Caco-2 (cell line): ENCODE results near the gene PHF21B. TPM values are rescaled to one million over a fixed set of nuclear protein-coding genes. Genes with fewer than 3 reads are reported as not detected.

Experiments used
- BruUV-seq: library from RNA; stranded (reverse); fragments of 400-500 nt; replicated peaks from 2 replicates; lab custom pipeline; 2021; lab: Mats Ljungman, UMichigan
- CTCF ChIA-PET: fragments of 300-600 bp; sonication (Branson Sonifier 250); formaldehyde crosslinking; loops from one replicate; lab custom pipeline; 2022; ENCODE audit warnings: antibody characterized with exemption; lab: Charles Lee
- POLR2A ChIA-PET: fragments of 300-600 bp; sonication (Branson Sonifier 250); formaldehyde crosslinking; loops from one replicate; lab custom pipeline; 2022; ENCODE audit warnings: antibody characterized with exemption; lab: Charles Lee
- DNase-seq, 2 experiments: peaks; one replicate each; pipeline versions ENCODE4 v3.0.0 to v3.0.0-alpha.2; 2020 to 2022
- H3K27me3 ChIP-seq: replicated peaks from 2 replicates; pipeline ENCODE4 v1.6.0; 2011; ENCODE audit warnings: low read length; ENCODE audit not compliant: control insufficient read depth, insufficient read depth
- H3K36me3 ChIP-seq: 2 replicates; pipeline ENCODE4 v1.5.1; 2011; ENCODE audit warnings: low read length; ENCODE audit not compliant: control insufficient read depth, insufficient read depth
- H3K4me1 ChIP-seq: fragments of 250-450 bp; sonication (Bioruptor Pico); 2 replicates; pipeline ENCODE4 v1.5.1; 2020; ENCODE audit warnings: mild to moderate bottlenecking
- H3K4me3 ChIP-seq: 2 replicates; pipeline ENCODE4 v1.5.1; 2011; ENCODE audit warnings: low read depth, mild to moderate bottlenecking, control low read depth, low read length
- H3K9me3 ChIP-seq: fragments of 250-450 bp; sonication (Bioruptor Pico); 2 replicates; pipeline ENCODE4 v1.5.1; 2020; ENCODE audit warnings: mild to moderate bottlenecking, moderate library complexity
- H3K27ac Mint-ChIP-seq: one replicate; pipeline ENCODE4 v1.8.0; 2022; ENCODE audit warnings: mixed read lengths; ENCODE audit not compliant: unreplicated experiment
- H3K27me3 Mint-ChIP-seq: one replicate; pipeline ENCODE4 v1.8.0; 2022; ENCODE audit warnings: mixed read lengths; ENCODE audit not compliant: insufficient read depth, unreplicated experiment
- H3K36me3 Mint-ChIP-seq: one replicate; pipeline ENCODE4 v1.8.0; 2022; ENCODE audit warnings: mild to moderate bottlenecking, mixed read lengths; ENCODE audit not compliant: insufficient read depth, unreplicated experiment
- H3K4me1 Mint-ChIP-seq: one replicate; pipeline ENCODE4 v1.8.0; 2022; ENCODE audit warnings: low read depth, mixed read lengths; ENCODE audit not compliant: unreplicated experiment
- H3K4me3 Mint-ChIP-seq: one replicate; pipeline ENCODE4 v1.8.0; 2022; ENCODE audit warnings: mild to moderate bottlenecking, moderate library complexity, mixed read lengths; ENCODE audit not compliant: unreplicated experiment
- H3K9me3 Mint-ChIP-seq: one replicate; pipeline ENCODE4 v1.8.0; 2022; ENCODE audit warnings: mixed read lengths; ENCODE audit not compliant: unreplicated experiment
- intact Hi-C: fragments of 100-400 bp; cut with micrococcal nuclease; formaldehyde crosslinking; loops from one replicate; pipeline ENCODE4 v1.10.0; 2022; ENCODE audit not compliant: unreplicated experiment
- total RNA-seq: library from RNA; stranded (reverse); gene quantifications from 2 replicates; pipeline ENCODE4 v1.2.3, GENCODE V29; 2022
- TF ChIP-seq, protein P1 (sequence below), 2 experiments: fragments of 200-600 bp in 1 of 2; IDR thresholded peaks; 1 replicate in 1 of 2; 2 replicates in 1 of 2; pipeline versions ENCODE4 v1.5.1 to v1.8.0; 2011 to 2022; ENCODE audit warnings: antibody characterized with exemption in 1 of 2, control low read depth in 1 of 2, inconsistent platforms in 1 of 2, low read depth in 1 of 2, low read length in 1 of 2, mild to moderate bottlenecking in 1 of 2, moderate library complexity in 1 of 2; ENCODE audit not compliant: insufficient read depth in 1 of 2, severe bottlenecking in 1 of 2, unreplicated experiment in 1 of 2

Gene PHF21B
- total RNA-seq, 1 experiment from 2014 or later, result 0.98 TPM

DNA sequence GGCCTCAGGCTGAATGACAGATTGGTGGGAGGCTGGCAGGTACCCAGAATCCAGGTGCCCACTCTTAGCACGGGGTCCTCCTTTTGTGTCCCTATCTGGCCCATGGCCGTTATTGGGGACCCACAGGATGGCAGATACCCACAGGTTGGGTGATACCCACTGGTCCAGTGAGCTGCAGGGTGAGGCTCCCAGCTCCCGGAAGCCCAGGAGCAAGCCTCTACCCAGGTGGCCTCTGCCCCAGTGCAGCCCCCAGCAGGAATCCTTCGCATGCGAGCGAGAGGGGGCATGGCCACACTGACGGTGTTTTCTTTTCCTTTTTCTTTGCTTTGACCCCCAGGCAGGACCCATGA, 116.1 kb downstream of the PHF21B start:
- TF ChIP-seq, protein P1, sequence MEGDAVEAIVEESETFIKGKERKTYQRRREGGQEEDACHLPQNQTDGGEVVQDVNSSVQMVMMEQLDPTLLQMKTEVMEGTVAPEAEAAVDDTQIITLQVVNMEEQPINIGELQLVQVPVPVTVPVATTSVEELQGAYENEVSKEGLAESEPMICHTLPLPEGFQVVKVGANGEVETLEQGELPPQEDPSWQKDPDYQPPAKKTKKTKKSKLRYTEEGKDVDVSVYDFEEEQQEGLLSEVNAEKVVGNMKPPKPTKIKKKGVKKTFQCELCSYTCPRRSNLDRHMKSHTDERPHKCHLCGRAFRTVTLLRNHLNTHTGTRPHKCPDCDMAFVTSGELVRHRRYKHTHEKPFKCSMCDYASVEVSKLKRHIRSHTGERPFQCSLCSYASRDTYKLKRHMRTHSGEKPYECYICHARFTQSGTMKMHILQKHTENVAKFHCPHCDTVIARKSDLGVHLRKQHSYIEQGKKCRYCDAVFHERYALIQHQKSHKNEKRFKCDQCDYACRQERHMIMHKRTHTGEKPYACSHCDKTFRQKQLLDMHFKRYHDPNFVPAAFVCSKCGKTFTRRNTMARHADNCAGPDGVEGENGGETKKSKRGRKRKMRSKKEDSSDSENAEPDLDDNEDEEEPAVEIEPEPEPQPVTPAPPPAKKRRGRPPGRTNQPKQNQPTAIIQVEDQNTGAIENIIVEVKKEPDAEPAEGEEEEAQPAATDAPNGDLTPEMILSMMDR (IDR thresholded peaks at IDR 0.05; ENCODE audit: insufficient read depth in 1 of 2, low read depth in 1 of 2, low read length in 1 of 2, severe bottlenecking in 1 of 2, unreplicated experiment in 1 of 2), result no peak
- no peaks in the 10 kb centered on the region for H3K27me3 ChIP-seq
- H3K4me1 ChIP-seq, result no peaks in the 10 kb centered on the region
- no peaks in the 10 kb centered on the region for H3K9me3 ChIP-seq
- H3K9me3 Mint-ChIP-seq, result no peaks in the 10 kb centered on the region
- no peaks in the 10 kb centered on the region for H3K36me3 Mint-ChIP-seq
- no peak overlapping the region for H3K4me3 Mint-ChIP-seq
- BruUV-seq, result no TSS peak
- H3K36me3 ChIP-seq, result no peaks in the 10 kb centered on the region
- H3K4me3 ChIP-seq, result no peak overlapping the region
- H3K27me3 Mint-ChIP-seq, result peaks cover 3% of the 10 kb centered on the region
- ChIA-PET POLR2A (no interaction called here), CTCF (no interaction called here)
- H3K27ac Mint-ChIP-seq, result no peak overlapping the region
- no peaks in the 10 kb centered on the region for H3K4me1 Mint-ChIP-seq
- peak in 1 of 2 experiments; percentile 24 for DNase-seq
- intact Hi-C loops, result no loop called here

- peaks cover 3% of the 10 kb centered on the region for H3K27me3 Mint-ChIP-seq
- DNase-seq, result peak in 1 of 2 experiments; percentile 5
- Histone ChIP-seq H3K4me3 (no peak overlapping the region), H3K36me3 (no peaks in the 10 kb centered on the region), H3K4me1 (no peaks in the 10 kb centered on the region), H3K9me3 (no peaks in the 10 kb centered on the region), H3K27me3 (no peaks in the 10 kb centered on the region)
- ChIA-PET CTCF (no interaction called here), POLR2A (no interaction called here)
- no peaks in the 10 kb centered on the region for H3K9me3 Mint-ChIP-seq
- no peak overlapping the region for H3K27ac Mint-ChIP-seq
- no peak overlapping the region for H3K4me3 Mint-ChIP-seq
- no peaks in the 10 kb centered on the region for H3K4me1 Mint-ChIP-seq
- intact Hi-C loops, result no loop called here
- BruUV-seq, result no TSS peak
- TF ChIP-seq, protein P1 (IDR thresholded peaks at IDR 0.05; ENCODE audit: insufficient read depth in 1 of 2, low read depth in 1 of 2, low read length in 1 of 2, severe bottlenecking in 1 of 2, unreplicated experiment in 1 of 2), result no peak
- no peaks in the 10 kb centered on the region for H3K36me3 Mint-ChIP-seq
Observed at GRCh38 chr22:44892803-44893730, 116.7 kb downstream of the PHF21B start.

DNA sequence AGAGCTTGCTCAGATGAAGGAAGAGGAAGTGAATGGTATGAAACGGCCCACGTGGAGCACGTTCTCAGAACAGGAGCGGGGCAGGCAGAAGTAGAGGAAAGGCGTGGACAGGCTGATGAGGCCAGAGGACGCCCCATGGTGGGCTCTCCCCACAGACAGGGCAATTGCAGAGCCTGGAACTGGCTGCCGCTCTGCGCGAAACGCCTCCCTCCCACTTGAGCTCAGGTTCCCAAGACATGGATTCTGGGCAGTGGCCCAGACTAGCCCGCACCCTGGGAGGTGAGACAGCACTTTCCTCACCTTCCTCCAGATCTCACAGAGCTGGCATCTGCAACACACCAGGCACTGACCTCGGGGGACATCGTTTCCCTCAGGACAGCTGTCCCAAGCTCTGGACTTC, 117.6 kb downstream of the PHF21B start:
- H3K4me1 Mint-ChIP-seq, result no peaks in the 10 kb centered on the region
- H3K36me3 Mint-ChIP-seq, result no peaks in the 10 kb centered on the region
- H3K27me3 Mint-ChIP-seq, result peaks cover 3% of the 10 kb centered on the region
- POLR2A ChIA-PET, result no interaction called here
- no peak overlapping the region for H3K4me3 ChIP-seq
- no peaks in the 10 kb centered on the region for H3K4me1 ChIP-seq
- H3K36me3 ChIP-seq, result no peaks in the 10 kb centered on the region
- intact Hi-C loops, result no loop called here
- H3K27ac Mint-ChIP-seq, result no peak overlapping the region
- no peak overlapping the region for H3K4me3 Mint-ChIP-seq
- CTCF ChIA-PET, result no interaction called here
- no TSS peak for BruUV-seq
- TF ChIP-seq, protein P1 (IDR thresholded peaks at IDR 0.05; ENCODE audit: insufficient read depth in 1 of 2, low read depth in 1 of 2, low read length in 1 of 2, severe bottlenecking in 1 of 2, unreplicated experiment in 1 of 2), result no peak
- no peaks in the 10 kb centered on the region for H3K9me3 ChIP-seq
- peak in 1 of 2 experiments; percentile 4 for DNase-seq
- no peaks in the 10 kb centered on the region for H3K27me3 ChIP-seq
- H3K9me3 Mint-ChIP-seq, result no peaks in the 10 kb centered on the region
